Measurements from ENCODE around the gene TMEM168. TPM values are rescaled to one million over a fixed set of nuclear protein-coding genes. Genes with fewer than 3 reads are reported as not detected.

TMEM168 gene
- total RNA-seq, 4 donors from 2014 or later, result 10.3 to 119 (median 52.8) TPM

- no peaks in the 10 kb centered on the region for H3K9me3 ChIP-seq
Observed at GRCh38 chr7:112714917-112715316, 75.3 kb downstream of the TMEM168 start.

More at GRCh38 chr7:112714917-112715316, 75.3 kb downstream of the TMEM168 start:
- no peaks in the 10 kb centered on the region for H3K36me3 ChIP-seq
- no peak overlapping the region for H3K4me3 ChIP-seq
- no peaks in the 10 kb centered on the region for H3K4me1 ChIP-seq
- H3K27ac ChIP-seq, result no peak overlapping the region
- intact Hi-C loops (cut with DNase I; ENCODE audit: low total_unique reads), result no loop called here
- H3K27me3 ChIP-seq, result no peaks in the 10 kb centered on the region
- TF ChIP-seq CTCF (IDR thresholded peaks at IDR 0.05) (no peak), POLR2A (IDR thresholded peaks at IDR 0.05) (no peak)
- DNase-seq, result no peak

Data from uterus (tissue), 4 donors.